HEK293T (cell line): ENCODE results near the gene PTEN.
"Not testable (repeated sequence)": the region's sequence is repeated elsewhere in the genome, so short reads cannot be mapped to it uniquely, and the experiment has no call there.

Experiments used
- CTCF ChIA-PET: fragments of 350-600 bp; formaldehyde crosslinking; extraction: SDS; loops from one replicate; lab custom pipeline; 2021; ENCODE audit warnings: antibody characterized with exemption, inconsistent platforms; lab: Yijun Ruan, JAX
- POLR2A ChIA-PET: fragments of 350-600 bp; formaldehyde crosslinking; extraction: SDS; loops from one replicate; lab custom pipeline; 2020; ENCODE audit warnings: antibody characterized with exemption, inconsistent platforms; lab: Yijun Ruan, JAX
- DNase-seq: peaks from one replicate; pipeline ENCODE4 v3.0.0; 2012; ENCODE audit warnings: mixed read lengths; ENCODE audit errors: extremely low spot score
- ARNT ChIP-seq: fragments of 450-650 bp; IDR thresholded peaks from 2 replicates; pipeline ENCODE4 v1.6.1; 2017; ENCODE audit warnings: mild to moderate bottlenecking
- BHLHE40 ChIP-seq: fragments of 450-650 bp; IDR thresholded peaks from 2 replicates; pipeline ENCODE4 v1.6.1; 2016; ENCODE audit warnings: mild to moderate bottlenecking, moderate library complexity, borderline replicate concordance
- CTBP1 ChIP-seq: fragments of 450-650 bp; IDR thresholded peaks from 2 replicates; pipeline ENCODE4 v1.6.1; 2016; ENCODE audit warnings: borderline replicate concordance
- ELF4 ChIP-seq: fragments of 450-650 bp; IDR thresholded peaks from 2 replicates; pipeline ENCODE4 v1.6.1; 2017; ENCODE audit warnings: antibody characterized with exemption
- FOXA1 ChIP-seq: fragments of 450-650 bp; IDR thresholded peaks from 2 replicates; pipeline ENCODE4 v1.6.1; 2016; ENCODE audit warnings: mild to moderate bottlenecking
- FOXK2 ChIP-seq: fragments of 450-650 bp; IDR thresholded peaks from 2 replicates; pipeline ENCODE4 v1.6.1; 2016; ENCODE audit warnings: mild to moderate bottlenecking
- FOXM1 ChIP-seq: fragments of 450-650 bp; IDR thresholded peaks from 2 replicates; pipeline ENCODE4 v1.6.1; 2017; ENCODE audit warnings: mild to moderate bottlenecking, borderline replicate concordance
- HDGF ChIP-seq: fragments of 450-650 bp; IDR thresholded peaks from 2 replicates; pipeline ENCODE4 v1.6.1; 2017; ENCODE audit warnings: antibody characterized with exemption, borderline replicate concordance
- L3MBTL2 ChIP-seq: fragments of 450-650 bp; conservative IDR thresholded peaks from 2 replicates; pipeline ENCODE4 v1.6.1; 2016; ENCODE audit warnings: mild to moderate bottlenecking
- LEF1 ChIP-seq: fragments of 450-650 bp; IDR thresholded peaks from 2 replicates; pipeline ENCODE4 v1.6.1; 2017; ENCODE audit warnings: mild to moderate bottlenecking, borderline replicate concordance
- NFRKB ChIP-seq: fragments of 450-650 bp; IDR thresholded peaks from 2 replicates; pipeline ENCODE4 v1.6.1; 2016; ENCODE audit warnings: mild to moderate bottlenecking, moderate library complexity
- SP1 ChIP-seq: fragments of 450-650 bp; IDR thresholded peaks from 2 replicates; pipeline ENCODE4 v1.6.1; 2017
- SUZ12 ChIP-seq: fragments of 450-650 bp; IDR thresholded peaks from 2 replicates; pipeline ENCODE4 v1.6.1; 2016; ENCODE audit warnings: mild to moderate bottlenecking
- TARDBP ChIP-seq: fragments of 450-650 bp; IDR thresholded peaks from 2 replicates; pipeline ENCODE4 v1.6.1; 2016
- ZNF384 ChIP-seq: fragments of 450-650 bp; IDR thresholded peaks from 2 replicates; pipeline ENCODE4 v1.6.1; 2016
- TF ChIP-seq, protein P1 (sequence below): fragments of 450-650 bp; IDR thresholded peaks from 2 replicates; pipeline ENCODE4 v1.6.1; 2016

Gene PTEN

DNA sequence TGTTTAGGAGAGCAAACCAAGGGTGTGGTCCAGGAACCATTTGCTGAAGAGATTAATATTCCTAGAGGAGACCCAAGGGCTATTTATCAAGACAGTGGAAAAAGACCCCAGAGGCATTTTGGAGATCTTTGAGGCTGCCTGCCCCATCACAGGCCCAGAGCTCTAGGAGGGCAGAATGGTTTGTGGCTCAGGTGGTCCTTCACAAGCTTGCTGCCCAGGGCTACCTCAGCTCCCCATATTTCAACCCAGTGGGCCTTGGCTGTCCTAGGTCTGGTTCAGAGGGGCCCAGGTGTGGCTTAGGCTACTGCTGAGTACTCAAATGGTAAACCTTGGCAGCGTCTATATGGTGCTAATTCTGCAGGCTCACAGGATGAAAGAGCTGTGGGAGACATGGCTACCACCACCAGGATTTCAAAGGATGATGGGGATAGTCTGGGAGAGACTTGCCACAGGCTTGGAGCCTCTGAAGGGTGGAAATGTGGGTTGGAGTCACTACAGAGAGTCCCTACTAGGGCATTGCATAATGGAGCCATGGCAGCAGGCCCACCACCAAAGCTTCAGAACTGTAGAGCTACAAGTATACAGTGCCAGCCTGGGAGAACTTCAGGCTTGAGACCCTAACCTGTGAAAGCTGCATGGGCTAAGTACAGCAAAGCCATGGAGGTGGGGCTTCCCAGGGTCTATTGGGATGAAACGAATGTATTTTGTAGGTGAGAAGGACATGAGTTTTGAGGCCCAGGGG is 24.3 kb downstream of the PTEN start:
- DNase-seq = no peak
- ChIA-PET POLR2A (no interaction called here), CTCF (no interaction called here)
- TF ChIP-seq SP1 (no peak), ELF4 (no peak), BHLHE40 (no peak), CTBP1 (no peak), HDGF (no peak)

GRCh38 chr10:87895430-87895829 is 32.0 kb downstream of the PTEN start:
- ChIA-PET CTCF (no interaction called here), POLR2A (interaction anchor here (1.6 kb wide), 1 partner anchor 77 kb away, joined by 3 read pairs; the partner anchor contains the start of gene ATAD1)
- TF ChIP-seq FOXK2 (no peak), SP1 (no peak), TARDBP (no peak), LEF1 (no peak), FOXA1 (no peak), NFRKB (no peak), HDGF (no peak), CTBP1 (no peak), FOXM1 (no peak), SUZ12 (no peak), ARNT (no peak), ZNF384 (no peak), L3MBTL2 (no peak), BHLHE40 (no peak)
- TF ChIP-seq, protein P1, sequence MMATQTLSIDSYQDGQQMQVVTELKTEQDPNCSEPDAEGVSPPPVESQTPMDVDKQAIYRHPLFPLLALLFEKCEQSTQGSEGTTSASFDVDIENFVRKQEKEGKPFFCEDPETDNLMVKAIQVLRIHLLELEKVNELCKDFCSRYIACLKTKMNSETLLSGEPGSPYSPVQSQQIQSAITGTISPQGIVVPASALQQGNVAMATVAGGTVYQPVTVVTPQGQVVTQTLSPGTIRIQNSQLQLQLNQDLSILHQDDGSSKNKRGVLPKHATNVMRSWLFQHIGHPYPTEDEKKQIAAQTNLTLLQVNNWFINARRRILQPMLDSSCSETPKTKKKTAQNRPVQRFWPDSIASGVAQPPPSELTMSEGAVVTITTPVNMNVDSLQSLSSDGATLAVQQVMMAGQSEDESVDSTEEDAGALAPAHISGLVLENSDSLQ = no peak
- no peak for DNase-seq

DNA sequence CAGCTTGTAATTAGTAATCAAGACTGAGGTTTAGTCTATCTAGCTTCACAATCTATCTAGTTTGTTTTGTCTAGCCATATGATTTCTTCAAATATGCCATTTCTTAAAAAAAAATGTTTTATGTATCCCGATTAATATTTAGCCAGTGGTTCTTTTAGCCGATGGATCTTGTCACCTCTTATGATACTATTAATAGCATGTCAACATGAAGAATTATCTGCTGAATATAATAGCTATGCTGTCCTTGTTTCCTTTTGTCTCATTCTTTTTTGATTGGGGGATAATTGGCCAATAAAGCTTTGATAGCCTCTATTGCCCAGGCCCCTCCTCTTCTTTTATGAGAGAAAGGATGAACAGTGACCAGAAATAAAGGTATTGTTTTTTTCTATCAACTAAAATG is 32.8 kb downstream of the PTEN start:
- POLR2A ChIA-PET = interaction anchor here (0.9 to 1.6 kb wide), 2 partner anchors 33 to 78 kb away, joined by 3 read pairs; partner anchors contain the start of genes ATAD1, KLLN and PTEN
- CTCF ChIA-PET = no interaction called here
- no peak for TF ChIP-seq ARNT
- no peak for TF ChIP-seq NFRKB
- TF ChIP-seq HDGF = no peak
- TF ChIP-seq ELF4 = no peak
- TF ChIP-seq SUZ12 = no peak
- no peak for TF ChIP-seq SP1
- TF ChIP-seq, protein P1 = no peak
- no peak for TF ChIP-seq FOXK2
- no peak for TF ChIP-seq BHLHE40
- no peak for TF ChIP-seq LEF1
- TF ChIP-seq L3MBTL2 = no peak
- no peak for TF ChIP-seq TARDBP
- DNase-seq = no peak

DNA sequence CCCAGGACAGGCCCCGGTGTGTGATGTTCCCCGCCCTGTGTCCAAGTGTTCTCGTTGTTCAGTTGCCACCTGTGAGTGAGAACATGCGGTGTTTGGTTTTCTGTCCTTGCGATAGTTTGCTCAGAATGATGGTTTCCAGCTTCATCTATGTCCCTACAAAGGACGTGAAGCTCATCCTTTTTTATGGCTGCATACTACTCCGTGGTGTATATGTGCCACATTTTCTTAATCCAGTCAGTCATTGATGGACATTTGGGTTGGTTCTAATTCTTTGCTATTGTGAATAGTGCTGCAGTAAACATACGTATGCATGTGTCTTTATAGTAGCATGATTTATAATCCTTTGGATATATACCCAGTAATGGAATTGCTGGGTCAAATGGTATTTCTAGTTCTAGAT is 34.5 kb downstream of the PTEN start:
- CTCF ChIA-PET, DNase-seq, POLR2A ChIA-PET: not testable (repeated sequence)

- POLR2A ChIA-PET, CTCF ChIA-PET, DNase-seq: not testable (repeated sequence)
Measured at GRCh38 chr10:87903396-87903795, 40.0 kb downstream of the PTEN start.

GRCh38 chr10:87913156-87913921 is 49.9 kb downstream of the PTEN start:
- CTCF ChIA-PET = no interaction called here

More at GRCh38 chr10:87913156-87913921, 49.9 kb downstream of the PTEN start:
- POLR2A ChIA-PET = no interaction called here
- TF ChIP-seq ARNT = no peak
- TF ChIP-seq SUZ12 = no peak
- TF ChIP-seq, protein P1 = no peak
- no peak for TF ChIP-seq FOXA1
- no peak for TF ChIP-seq LEF1
- no peak for TF ChIP-seq FOXM1
- TF ChIP-seq SP1 = no peak
- TF ChIP-seq HDGF = no peak
- no peak for TF ChIP-seq NFRKB
- DNase-seq = no peak
